Thoracic aorta (tissue), 2 donors: Measurements from ENCODE around the gene PPA1. TPM values are rescaled to one million over a fixed set of nuclear protein-coding genes. Genes with fewer than 3 reads are reported as not detected.
"Not testable (repeated sequence)": the region's sequence is repeated elsewhere in the genome, so short reads cannot be mapped to it uniquely, and the experiment has no call there.

Experiments
- ATAC-seq: fragments of 150-250 bp; one replicate; pipeline ENCODE4 v1.8.0; 2017; ENCODE audit warnings: low read depth; ENCODE audit not compliant: insufficient number of reproducible peaks, low FRiP score
- DNase-seq: peaks from one replicate; pipeline ENCODE4 v3.0.0-alpha.2; 2020; ENCODE audit warnings: low spot score
- H3K27ac ChIP-seq, 2 donors: fragments of 200-600 bp; sonication (generic); 1 replicate in 1 of 2; 2 replicates in 1 of 2; pipeline ENCODE4 v1.5.1; 2016; ENCODE audit warnings: mild to moderate bottlenecking in 2 of 2, moderate library complexity in 2 of 2
- H3K27me3 ChIP-seq: fragments of 200-600 bp; sonication (generic); replicated peaks from 2 replicates; pipeline ENCODE4 v1.6.0; 2016; ENCODE audit warnings: mild to moderate bottlenecking; ENCODE audit not compliant: insufficient read depth
- H3K36me3 ChIP-seq: fragments of 200-600 bp; sonication (generic); one replicate; pipeline ENCODE4 v1.5.1; 2016
- H3K4me1 ChIP-seq, 2 donors: fragments of 200-600 bp; sonication (generic); 1 replicate in 1 of 2; 2 replicates in 1 of 2; pipeline versions ENCODE4 v1.5.1 to v1.6.0; 2016; ENCODE audit warnings: low read depth in 2 of 2, mild to moderate bottlenecking in 1 of 2; ENCODE audit not compliant: control insufficient read depth in 1 of 2
- H3K4me3 ChIP-seq: fragments of 200-600 bp; sonication (generic); 2 replicates; pipeline ENCODE4 v1.5.1; 2016; ENCODE audit warnings: mild to moderate bottlenecking
- H3K9me3 ChIP-seq: fragments of 200-600 bp; sonication (generic); 2 replicates; pipeline ENCODE4 v1.5.1; 2016
- CTCF ChIP-seq: fragments of 200-600 bp; sonication (generic); IDR thresholded peaks from one replicate; pipeline ENCODE4 v1.5.1; 2019; ENCODE audit warnings: antibody characterized with exemption
- total RNA-seq, 2 donors: library from RNA; depleted of rRNA; stranded (reverse); fragments of >200 nt; gene quantifications; one replicate each; pipeline versions ENCODE4 v1.1.0 to v1.2.3, GENCODE V29; 2016

PPA1 gene
- total RNA-seq, 2 donors from 2014 or later: 55.9 to 76.1 TPM

GRCh38 chr10:70228491-70228890 is 4.7 kb downstream of the PPA1 start:
- no peak overlapping the region for H3K27ac ChIP-seq
- DNase-seq (no peak), ATAC-seq (no peak)
- no peaks in the 10 kb centered on the region for H3K9me3 ChIP-seq
- no peak for TF ChIP-seq CTCF
- H3K4me3 ChIP-seq: no peak overlapping the region
- H3K27me3 ChIP-seq: no peaks in the 10 kb centered on the region
- peaks cover 0 to 11% of the 10 kb centered on the region in 2 donors for H3K4me1 ChIP-seq
- no peaks in the 10 kb centered on the region for H3K36me3 ChIP-seq

- DNase-seq (no peak), ATAC-seq (no peak)
- H3K27ac ChIP-seq: no peak overlapping the region
- no peaks in the 10 kb centered on the region for H3K36me3 ChIP-seq
- no peaks in the 10 kb centered on the region for H3K9me3 ChIP-seq
- H3K4me1 ChIP-seq: peaks cover 0 to 11% of the 10 kb centered on the region in 2 donors
- H3K4me3 ChIP-seq: no peak overlapping the region
- no peak for TF ChIP-seq CTCF
- H3K27me3 ChIP-seq: no peaks in the 10 kb centered on the region
Measured at GRCh38 chr10:70227548-70228320, 5.5 kb downstream of the PPA1 start.

GRCh38 chr10:70223728-70224127 is 9.5 kb downstream of the PPA1 start:
- no peak for TF ChIP-seq CTCF
- Histone ChIP-seq H3K4me3 (no peak overlapping the region), H3K36me3 (no peaks in the 10 kb centered on the region), H3K9me3 (no peaks in the 10 kb centered on the region), H3K4me1 (peaks cover 0 to 7% of the 10 kb centered on the region in 2 donors), H3K27ac (no peak overlapping the region), H3K27me3 (no peaks in the 10 kb centered on the region)
- DNase-seq: no peak
- ATAC-seq: no peak

- not testable (repeated sequence) for DNase-seq, H3K4me3 ChIP-seq, H3K27ac ChIP-seq, H3K9me3 ChIP-seq, H3K27me3 ChIP-seq, H3K36me3 ChIP-seq, ATAC-seq, H3K4me1 ChIP-seq
Measured at GRCh38 chr10:70222811-70223447, 10.3 kb downstream of the PPA1 start.

DNA sequence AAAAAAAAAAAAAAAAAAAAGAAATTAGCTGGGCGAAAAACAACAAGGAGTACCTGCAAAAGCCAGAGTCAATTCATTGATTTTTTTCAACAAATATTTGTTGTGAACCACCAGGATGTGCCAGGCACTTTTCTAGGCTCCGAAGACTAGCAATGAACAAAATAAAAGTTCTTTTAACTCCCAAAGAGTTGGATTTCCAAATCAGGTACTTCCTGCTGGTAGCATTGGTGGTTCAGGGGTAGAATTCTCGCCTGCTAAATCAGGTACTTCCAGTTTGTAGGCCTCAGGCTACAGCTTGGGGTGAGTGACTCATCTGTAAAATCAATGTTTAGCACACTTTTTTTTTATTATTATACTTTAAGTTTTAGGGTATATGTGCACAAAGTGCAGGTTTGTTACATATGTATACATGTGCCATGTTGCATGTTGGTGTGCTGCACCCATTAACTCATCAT is 10.9 kb downstream of the PPA1 start:
- Histone ChIP-seq H3K9me3 (no peaks in the 10 kb centered on the region), H3K4me1 (peaks cover 0 to 7% of the 10 kb centered on the region in 2 donors), H3K4me3 (no peak overlapping the region), H3K36me3 (no peaks in the 10 kb centered on the region), H3K27ac (no peak overlapping the region), H3K27me3 (no peaks in the 10 kb centered on the region)
- DNase-seq (no peak), ATAC-seq (no peak)
- TF ChIP-seq CTCF: no peak
